DND-41 (cell line): ENCODE data around the gene FRZB.

Source experiments
- ATAC-seq: fragments of 200-7000 bp; cut with Tn5 transposase; 3 replicates; pipeline ENCODE4 v1.9.1; 2021; ENCODE audit warnings: low read depth; ENCODE audit not compliant: insufficient read depth
- DNase-seq: peaks from one replicate; pipeline ENCODE4 v3.0.0-alpha.2; 2020
- H2AFZ ChIP-seq: 2 replicates; pipeline ENCODE4 v1.6.0; 2012; ENCODE audit warnings: low read depth, low read length
- H3K27ac ChIP-seq: 2 replicates; pipeline ENCODE4 v1.5.1; 2012; ENCODE audit warnings: low read length, inconsistent platforms
- H3K27me3 ChIP-seq: fragments of 200-600 bp; sonication (generic); 2 replicates; pipeline ENCODE4 v1.6.0; 2012; ENCODE audit warnings: low read length, mild to moderate bottlenecking, inconsistent platforms; ENCODE audit not compliant: insufficient read depth, poor library complexity
- H3K36me3 ChIP-seq: 2 replicates; pipeline ENCODE4 v1.5.1; 2012; ENCODE audit warnings: low read length, inconsistent platforms; ENCODE audit not compliant: insufficient read depth
- H3K4me1 ChIP-seq: 2 replicates; pipeline ENCODE4 v1.5.1; 2012; ENCODE audit warnings: mild to moderate bottlenecking, low read length; ENCODE audit not compliant: insufficient read depth
- H3K4me2 ChIP-seq: 2 replicates; pipeline ENCODE4 v1.6.0; 2012; ENCODE audit warnings: mild to moderate bottlenecking, moderate library complexity, low read length, inconsistent platforms; ENCODE audit not compliant: insufficient read depth
- H3K4me3 ChIP-seq, 2 experiments: fragments of 200-600 bp in 1 of 2; shearing (Covaris generic) in 1 of 2; 2 replicates each; pipeline ENCODE4 v1.5.1; 2012 to 2016; ENCODE audit warnings: inconsistent platforms in 2 of 2, low read length in 2 of 2, mild to moderate bottlenecking in 2 of 2, low read depth in 1 of 2, moderate library complexity in 1 of 2
- H3K79me2 ChIP-seq: 2 replicates; pipeline ENCODE4 v1.6.0; 2012; ENCODE audit warnings: low read length, inconsistent platforms; ENCODE audit not compliant: insufficient read depth
- H3K9ac ChIP-seq: 2 replicates; pipeline ENCODE4 v1.6.0; 2012; ENCODE audit warnings: low read depth, mild to moderate bottlenecking, inconsistent platforms, low read length, moderate library complexity
- H3K9me3 ChIP-seq: 2 replicates; pipeline ENCODE4 v1.5.1; 2012; ENCODE audit warnings: low read length, moderate library complexity, mild to moderate bottlenecking, inconsistent platforms; ENCODE audit not compliant: insufficient read depth, severe bottlenecking
- H4K20me1 ChIP-seq: 2 replicates; pipeline ENCODE4 v1.6.0; 2012; ENCODE audit warnings: low read length; ENCODE audit not compliant: insufficient read depth
- EZH2 ChIP-seq: IDR thresholded peaks from 3 replicates; pipeline ENCODE4 v1.6.1; 2012; ENCODE audit warnings: borderline replicate concordance, low read depth, mild to moderate bottlenecking, moderate library complexity, low read length, inconsistent platforms; ENCODE audit not compliant: severe bottlenecking
- TF ChIP-seq, protein P1 (sequence below): IDR thresholded peaks from 2 replicates; pipeline ENCODE4 v1.5.1; 2012; ENCODE audit warnings: borderline replicate concordance, low read length, moderate library complexity, mild to moderate bottlenecking; ENCODE audit not compliant: poor library complexity, severe bottlenecking; ENCODE audit errors: extremely low read depth

FRZB gene

DNA sequence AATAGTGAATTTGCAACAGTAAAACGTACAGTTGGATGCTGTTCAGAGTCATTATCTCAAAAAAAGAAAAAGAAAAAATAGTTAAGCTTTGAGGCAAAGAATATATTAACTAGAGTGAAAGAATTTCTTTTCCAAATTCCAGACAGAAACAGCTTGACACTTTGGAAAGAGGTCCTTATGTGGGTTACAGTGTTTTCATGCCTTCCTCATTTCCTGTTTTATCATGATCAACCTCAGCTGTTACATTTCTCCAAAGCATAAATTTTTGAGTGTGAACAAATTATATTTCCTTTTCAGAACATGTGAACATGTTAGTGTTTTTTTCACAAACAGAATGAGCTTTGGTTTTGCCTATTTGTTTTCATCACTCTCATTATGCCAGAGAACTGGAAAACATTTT, 13.6 kb downstream of the FRZB start:
- no peaks in the 10 kb centered on the region for H3K79me2 ChIP-seq
- H3K4me2 ChIP-seq, result no peak overlapping the region
- no peaks in the 10 kb centered on the region for H3K9me3 ChIP-seq
- DNase-seq (no peak), ATAC-seq (no peak)
- H3K27ac ChIP-seq, result no peak overlapping the region
- H3K27me3 ChIP-seq, result no peaks in the 10 kb centered on the region
- no peak overlapping the region for H2AFZ ChIP-seq
- H3K4me1 ChIP-seq, result no peaks in the 10 kb centered on the region
- H3K9ac ChIP-seq, result no peak overlapping the region
- H4K20me1 ChIP-seq, result no peaks in the 10 kb centered on the region
- H3K4me3 ChIP-seq, result no peak overlapping the region
- TF ChIP-seq, protein P1, sequence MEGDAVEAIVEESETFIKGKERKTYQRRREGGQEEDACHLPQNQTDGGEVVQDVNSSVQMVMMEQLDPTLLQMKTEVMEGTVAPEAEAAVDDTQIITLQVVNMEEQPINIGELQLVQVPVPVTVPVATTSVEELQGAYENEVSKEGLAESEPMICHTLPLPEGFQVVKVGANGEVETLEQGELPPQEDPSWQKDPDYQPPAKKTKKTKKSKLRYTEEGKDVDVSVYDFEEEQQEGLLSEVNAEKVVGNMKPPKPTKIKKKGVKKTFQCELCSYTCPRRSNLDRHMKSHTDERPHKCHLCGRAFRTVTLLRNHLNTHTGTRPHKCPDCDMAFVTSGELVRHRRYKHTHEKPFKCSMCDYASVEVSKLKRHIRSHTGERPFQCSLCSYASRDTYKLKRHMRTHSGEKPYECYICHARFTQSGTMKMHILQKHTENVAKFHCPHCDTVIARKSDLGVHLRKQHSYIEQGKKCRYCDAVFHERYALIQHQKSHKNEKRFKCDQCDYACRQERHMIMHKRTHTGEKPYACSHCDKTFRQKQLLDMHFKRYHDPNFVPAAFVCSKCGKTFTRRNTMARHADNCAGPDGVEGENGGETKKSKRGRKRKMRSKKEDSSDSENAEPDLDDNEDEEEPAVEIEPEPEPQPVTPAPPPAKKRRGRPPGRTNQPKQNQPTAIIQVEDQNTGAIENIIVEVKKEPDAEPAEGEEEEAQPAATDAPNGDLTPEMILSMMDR, result no peak
- no peak for TF ChIP-seq EZH2
- H3K36me3 ChIP-seq, result no peaks in the 10 kb centered on the region

DNA sequence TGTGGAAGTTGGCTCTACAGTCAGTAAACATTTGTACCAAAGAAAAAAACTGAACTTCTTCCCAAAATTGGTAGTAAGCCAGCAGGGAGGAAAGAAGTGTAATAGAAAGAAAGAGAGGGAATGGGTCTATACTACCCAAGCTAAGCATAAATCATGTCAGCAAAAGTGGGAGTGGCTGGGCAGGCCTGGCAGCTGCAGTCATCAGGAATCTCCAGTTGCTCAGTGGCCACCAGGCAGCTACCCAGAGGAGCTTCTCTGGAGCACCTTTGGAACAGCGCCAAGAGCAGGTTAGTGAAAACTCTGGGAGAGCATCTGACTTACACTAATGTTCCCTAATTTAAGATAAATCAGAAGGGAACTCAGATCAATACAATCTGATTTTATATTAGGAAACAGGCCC, 14.3 kb downstream of the FRZB start:
- no peak overlapping the region for H2AFZ ChIP-seq
- H3K79me2 ChIP-seq, result no peaks in the 10 kb centered on the region
- H3K4me2 ChIP-seq, result no peak overlapping the region
- H3K27ac ChIP-seq, result no peak overlapping the region
- TF ChIP-seq, protein P1, result no peak
- TF ChIP-seq EZH2, result no peak
- no peaks in the 10 kb centered on the region for H3K36me3 ChIP-seq
- ATAC-seq (no peak), DNase-seq (no peak)
- no peak overlapping the region for H3K4me3 ChIP-seq
- H3K9me3 ChIP-seq, result no peaks in the 10 kb centered on the region
- H3K27me3 ChIP-seq, result no peaks in the 10 kb centered on the region
- H4K20me1 ChIP-seq, result no peaks in the 10 kb centered on the region
- no peaks in the 10 kb centered on the region for H3K4me1 ChIP-seq
- H3K9ac ChIP-seq, result no peak overlapping the region

DNA sequence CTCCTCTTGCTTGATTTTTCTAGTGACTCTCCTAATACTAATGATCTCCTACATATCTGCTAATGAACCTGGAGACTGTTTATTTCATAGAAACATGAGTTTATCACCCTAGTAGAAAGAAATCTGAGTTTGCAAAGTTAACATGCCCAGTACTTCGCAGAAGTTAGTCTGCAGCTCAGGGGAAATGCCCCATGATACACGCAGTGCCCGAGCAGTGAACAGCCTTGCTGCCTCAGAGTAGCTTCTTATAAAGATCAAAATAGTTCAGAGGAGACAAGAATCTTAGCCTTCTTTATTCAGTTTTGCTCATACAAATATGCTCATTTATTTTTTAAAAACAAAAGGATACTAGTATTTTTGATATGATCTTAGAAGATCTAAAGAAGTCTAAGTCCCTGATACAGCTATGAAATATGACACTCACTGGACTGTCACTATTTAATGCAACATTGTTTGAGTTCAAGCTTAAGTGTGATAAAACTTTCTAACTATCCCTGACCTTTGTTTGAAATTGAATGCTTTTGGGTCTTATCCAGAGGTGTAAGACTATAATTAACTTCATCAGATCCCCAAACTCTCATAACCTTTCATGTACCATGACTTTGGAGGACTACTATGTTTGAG, 20.5 kb downstream of the FRZB start:
- Histone ChIP-seq H3K9me3 (no peaks in the 10 kb centered on the region), H2AFZ (no peak overlapping the region), H3K4me2 (no peak overlapping the region), H3K9ac (no peak overlapping the region), H3K27me3 (no peaks in the 10 kb centered on the region), H3K27ac (no peak overlapping the region), H3K79me2 (no peaks in the 10 kb centered on the region), H3K4me3 (no peak overlapping the region), H3K4me1 (no peaks in the 10 kb centered on the region), H4K20me1 (no peaks in the 10 kb centered on the region), H3K36me3 (no peaks in the 10 kb centered on the region)
- TF ChIP-seq, protein P1, result no peak
- no peak for TF ChIP-seq EZH2
- DNase-seq, result no peak
- ATAC-seq, result no peak
